ENCODE results near the gene GPR26.

DNA sequence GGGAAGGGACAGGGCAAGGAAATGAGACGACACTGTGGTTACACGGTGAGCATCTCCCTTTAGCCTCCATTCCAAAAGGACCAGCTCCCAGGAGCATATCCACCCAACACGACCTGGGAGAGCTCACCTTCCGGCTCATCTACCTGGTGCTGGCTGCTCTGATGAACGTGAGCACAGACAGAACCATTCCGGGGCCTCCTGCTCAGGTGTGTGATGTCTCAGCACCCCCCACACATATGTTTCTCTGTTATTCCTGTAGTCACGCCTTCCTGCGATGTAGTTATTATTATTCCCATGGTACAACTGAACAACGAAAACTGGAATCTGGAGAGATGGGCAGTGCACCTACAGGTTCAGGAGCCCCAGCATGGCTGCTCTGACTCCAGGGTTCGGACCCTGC lies 20.5 kb upstream of the GPR26 start:
- TF ChIP-seq CTCF (IDR thresholded peaks at IDR 0.05) (no peak), POLR2A (IDR thresholded peaks at IDR 0.05) (no peak)
